MG63 (cell line): ENCODE results near the gene LRBA. TPM values are rescaled to one million over a fixed set of nuclear protein-coding genes. Genes with fewer than 3 reads are reported as not detected.

Experiments
- DNase-seq: peaks from one replicate; pipeline ENCODE4 v3.0.0-alpha.2; 2020
- H3K27me3 ChIP-seq: fragments of 250-450 bp; sonication (Bioruptor Pico); 2 replicates; pipeline ENCODE4 v1.5.1; 2020; ENCODE audit warnings: mild to moderate bottlenecking, moderate library complexity
- H3K36me3 ChIP-seq: fragments of 250-450 bp; sonication (Bioruptor Pico); 2 replicates; pipeline ENCODE4 v1.5.1; 2020; ENCODE audit warnings: mild to moderate bottlenecking, moderate library complexity
- H3K4me3 ChIP-seq: fragments of 250-450 bp; sonication (Bioruptor Pico); 2 replicates; pipeline ENCODE4 v1.5.1; 2020; ENCODE audit warnings: mild to moderate bottlenecking, moderate library complexity
- H3K9me3 ChIP-seq: fragments of 250-450 bp; sonication (Bioruptor Pico); 2 replicates; pipeline ENCODE4 v1.5.1; 2020; ENCODE audit warnings: mild to moderate bottlenecking, moderate library complexity
- total RNA-seq: library from RNA; depleted of rRNA; stranded (reverse); fragments of >200 nt; shearing (Covaris generic); gene quantifications from 2 replicates; pipeline ENCODE4 v1.2.3, GENCODE V29; 2014; ENCODE audit warnings: low replicate concordance

LRBA gene
- total RNA-seq, 1 experiment from 2014 or later, result 4.7 TPM

DNA sequence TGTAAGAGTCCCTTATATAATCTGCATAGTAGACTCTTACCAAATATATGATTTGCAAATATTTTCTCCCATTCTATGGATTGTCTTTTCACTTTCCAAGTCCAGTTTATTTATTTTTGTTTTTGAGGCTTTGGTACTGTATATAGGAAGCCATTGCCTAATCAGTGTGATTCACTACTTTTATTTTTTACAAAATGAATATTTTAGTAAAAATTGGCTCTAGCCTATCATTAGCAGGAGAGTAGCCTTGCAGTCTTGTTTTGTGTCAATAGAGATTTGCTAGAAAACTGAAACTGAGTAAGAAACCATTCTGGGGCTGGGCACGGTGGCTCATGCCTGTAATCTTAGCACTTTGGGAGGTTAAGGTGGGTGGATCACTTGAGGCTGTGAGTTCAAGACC, 633.1 kb downstream of the LRBA start:
- no peaks in the 10 kb centered on the region for H3K9me3 ChIP-seq
- H3K36me3 ChIP-seq, result no peaks in the 10 kb centered on the region
- DNase-seq, result no peak
- H3K27me3 ChIP-seq, result no peaks in the 10 kb centered on the region
- no peak overlapping the region for H3K4me3 ChIP-seq

- no peak overlapping the region for H3K4me3 ChIP-seq
- no peaks in the 10 kb centered on the region for H3K36me3 ChIP-seq
- DNase-seq, result no peak
- H3K27me3 ChIP-seq, result no peaks in the 10 kb centered on the region
- no peaks in the 10 kb centered on the region for H3K9me3 ChIP-seq
These were observed 633.5 kb downstream of the LRBA start for GRCh38 chr4:150381609-150382008.

DNA sequence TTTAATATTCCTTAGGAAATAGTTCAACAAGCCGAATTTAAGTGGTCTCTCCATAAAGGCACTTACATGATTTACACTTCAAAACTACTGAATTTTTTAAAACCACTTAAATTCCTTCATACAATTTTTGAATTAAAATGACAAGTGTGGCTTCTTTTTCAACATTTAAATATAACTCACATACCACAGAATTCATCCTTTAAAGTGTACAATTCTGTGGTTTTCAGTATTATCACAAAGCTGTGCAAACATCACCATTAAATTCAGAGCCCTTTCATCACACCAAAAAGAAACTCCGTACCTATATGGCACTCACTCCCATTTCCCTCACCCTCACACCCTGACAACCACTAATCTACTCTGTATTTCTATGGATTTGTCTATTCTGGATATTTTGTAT, 634.0 kb downstream of the LRBA start:
- H3K4me3 ChIP-seq, result no peak overlapping the region
- DNase-seq, result no peak
- H3K36me3 ChIP-seq, result no peaks in the 10 kb centered on the region
- H3K27me3 ChIP-seq, result no peaks in the 10 kb centered on the region
- no peaks in the 10 kb centered on the region for H3K9me3 ChIP-seq

- Histone ChIP-seq H3K36me3 (no peaks in the 10 kb centered on the region), H3K4me3 (no peak overlapping the region), H3K27me3 (no peaks in the 10 kb centered on the region), H3K9me3 (no peaks in the 10 kb centered on the region)
- no peak for DNase-seq
These were observed 635.6 kb downstream of the LRBA start for GRCh38 chr4:150379454-150379853.

DNA sequence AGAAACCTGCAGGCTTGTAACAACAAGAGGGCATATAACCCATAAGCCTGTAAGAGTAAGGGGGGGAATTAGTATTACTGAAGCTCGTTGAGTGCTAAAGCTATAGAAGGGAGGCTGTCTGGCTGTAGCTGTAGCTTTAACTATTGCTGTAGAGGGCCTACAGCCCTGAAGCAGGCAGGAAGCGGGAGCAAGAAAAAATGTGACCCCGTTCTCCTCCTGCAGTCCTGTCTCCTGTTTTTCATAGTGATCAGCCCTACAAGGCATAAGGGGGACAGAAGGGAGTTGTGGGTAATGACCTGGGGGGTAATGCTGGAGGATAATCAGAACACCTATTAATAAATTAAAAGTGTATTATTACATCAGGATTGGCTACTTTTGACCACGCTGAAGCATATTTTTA, 640.1 kb downstream of the LRBA start:
- no peak for DNase-seq
- Histone ChIP-seq H3K9me3 (no peaks in the 10 kb centered on the region), H3K4me3 (no peak overlapping the region), H3K27me3 (no peaks in the 10 kb centered on the region), H3K36me3 (no peaks in the 10 kb centered on the region)

DNA sequence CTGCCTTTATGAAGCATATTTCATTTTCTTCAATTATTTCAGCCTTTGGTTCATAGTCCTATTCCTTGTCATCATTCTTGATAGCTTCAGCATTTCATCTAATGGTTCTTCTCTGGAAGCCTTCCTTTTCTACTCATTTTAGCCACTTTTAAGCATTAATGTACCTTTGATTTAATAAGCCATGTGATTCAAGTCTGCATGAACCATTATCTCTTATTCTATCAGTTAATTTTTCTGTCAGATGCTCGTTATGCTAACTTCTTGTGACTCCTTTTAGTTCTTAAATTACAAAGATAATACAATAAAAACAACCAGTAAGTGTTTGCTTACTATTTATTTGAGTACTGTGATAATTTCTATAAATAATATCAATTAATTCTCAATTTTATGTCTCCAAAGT, 643.2 kb downstream of the LRBA start:
- H3K36me3 ChIP-seq, result no peaks in the 10 kb centered on the region

GRCh38 chr4:150369434-150370380, 645.4 kb downstream of the LRBA start:
- no peak for DNase-seq
- Histone ChIP-seq H3K36me3 (no peaks in the 10 kb centered on the region), H3K4me3 (no peak overlapping the region), H3K27me3 (no peaks in the 10 kb centered on the region), H3K9me3 (no peaks in the 10 kb centered on the region)

More for the DNA sequence above, 643.2 kb downstream of the LRBA start:
- Histone ChIP-seq H3K9me3 (no peaks in the 10 kb centered on the region), H3K4me3 (no peak overlapping the region), H3K27me3 (no peaks in the 10 kb centered on the region)
- no peak for DNase-seq

DNA sequence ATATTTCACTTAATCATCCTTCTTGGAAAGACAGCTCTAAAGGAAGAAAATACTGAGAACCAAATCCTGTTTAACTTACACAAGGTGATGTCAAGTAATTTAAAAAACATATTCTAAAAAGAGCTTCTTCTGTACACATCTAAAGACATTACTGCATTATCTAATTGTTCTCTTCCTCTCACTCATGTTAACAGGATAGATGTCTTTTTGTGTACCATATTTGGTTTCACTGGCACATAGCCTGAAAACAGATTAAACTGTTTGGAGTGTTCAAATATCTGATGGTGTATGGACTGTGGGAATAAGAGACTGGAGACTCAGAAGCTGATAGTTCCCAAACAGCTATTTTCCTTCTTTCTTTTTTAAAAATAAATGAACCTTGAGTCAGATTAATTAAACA, 646.4 kb downstream of the LRBA start:
- no peaks in the 10 kb centered on the region for H3K27me3 ChIP-seq
- no peak for DNase-seq
- H3K4me3 ChIP-seq, result no peak overlapping the region
- H3K9me3 ChIP-seq, result no peaks in the 10 kb centered on the region
- H3K36me3 ChIP-seq, result no peaks in the 10 kb centered on the region

GRCh38 chr4:150367326-150367725, 647.8 kb downstream of the LRBA start:
- H3K9me3 ChIP-seq, result no peaks in the 10 kb centered on the region

GRCh38 chr4:150366487-150366999, 648.5 kb downstream of the LRBA start:
- no peaks in the 10 kb centered on the region for H3K9me3 ChIP-seq

More at GRCh38 chr4:150367326-150367725, 647.8 kb downstream of the LRBA start:
- Histone ChIP-seq H3K36me3 (no peaks in the 10 kb centered on the region), H3K27me3 (no peaks in the 10 kb centered on the region), H3K4me3 (no peak overlapping the region)
- no peak for DNase-seq

DNA sequence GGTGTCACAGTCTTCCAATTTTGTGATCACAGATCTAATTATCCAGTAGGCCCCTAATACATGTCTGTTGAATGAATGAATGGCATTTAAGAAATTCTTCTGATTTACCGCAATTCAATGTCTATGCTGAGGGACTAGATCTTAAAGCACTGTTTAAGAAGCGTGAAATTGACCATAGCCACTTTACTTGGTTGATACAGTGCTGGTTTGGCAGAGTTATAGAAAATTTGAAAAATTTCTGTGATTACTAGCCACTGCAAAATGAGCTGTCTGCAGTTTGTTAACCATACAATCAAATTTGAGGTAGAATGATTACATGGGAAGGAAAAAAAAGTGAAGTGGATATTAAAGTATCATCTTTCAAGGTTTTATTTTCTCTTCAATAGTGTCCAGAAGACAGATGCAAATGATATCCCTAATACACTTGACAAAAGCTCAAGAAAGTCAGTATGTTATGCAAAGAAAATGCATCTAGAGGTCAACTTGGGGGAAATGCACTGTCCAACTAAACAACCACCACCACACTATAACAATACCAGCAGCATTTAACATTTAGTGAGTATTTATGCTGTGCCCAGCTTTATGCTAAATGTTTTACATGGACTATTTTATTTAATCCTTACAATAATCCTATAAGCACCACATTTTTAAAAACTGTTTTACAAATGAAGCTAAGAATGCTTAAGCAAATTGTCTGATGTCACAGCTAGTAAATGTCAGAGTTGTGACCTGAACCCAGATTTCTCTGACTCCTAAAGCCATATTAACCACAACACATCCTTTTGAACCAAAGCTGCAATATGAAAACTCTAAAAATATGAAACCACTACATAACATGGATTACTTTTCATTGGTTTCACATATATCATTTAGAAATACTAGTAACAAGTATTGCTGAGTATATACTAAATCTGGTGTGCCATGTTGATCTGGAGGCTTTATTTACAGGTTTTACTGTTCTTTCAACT, 651.1 kb downstream of the LRBA start:
- H3K27me3 ChIP-seq, result no peaks in the 10 kb centered on the region
- no peaks in the 10 kb centered on the region for H3K9me3 ChIP-seq
- H3K4me3 ChIP-seq, result no peak overlapping the region
- H3K36me3 ChIP-seq, result no peaks in the 10 kb centered on the region
- DNase-seq, result no peak

More at GRCh38 chr4:150366487-150366999, 648.5 kb downstream of the LRBA start:
- DNase-seq, result no peak
- Histone ChIP-seq H3K27me3 (no peaks in the 10 kb centered on the region), H3K4me3 (no peak overlapping the region), H3K36me3 (no peaks in the 10 kb centered on the region)

GRCh38 chr4:150358691-150359090, 656.4 kb downstream of the LRBA start:
- Histone ChIP-seq H3K36me3 (no peaks in the 10 kb centered on the region), H3K27me3 (no peaks in the 10 kb centered on the region), H3K4me3 (no peak overlapping the region), H3K9me3 (no peaks in the 10 kb centered on the region)
- no peak for DNase-seq

GRCh38 chr4:150357829-150358228, 657.3 kb downstream of the LRBA start:
- no peak overlapping the region for H3K4me3 ChIP-seq
- DNase-seq, result no peak
- H3K36me3 ChIP-seq, result no peaks in the 10 kb centered on the region
- H3K9me3 ChIP-seq, result no peaks in the 10 kb centered on the region
- no peaks in the 10 kb centered on the region for H3K27me3 ChIP-seq

DNA sequence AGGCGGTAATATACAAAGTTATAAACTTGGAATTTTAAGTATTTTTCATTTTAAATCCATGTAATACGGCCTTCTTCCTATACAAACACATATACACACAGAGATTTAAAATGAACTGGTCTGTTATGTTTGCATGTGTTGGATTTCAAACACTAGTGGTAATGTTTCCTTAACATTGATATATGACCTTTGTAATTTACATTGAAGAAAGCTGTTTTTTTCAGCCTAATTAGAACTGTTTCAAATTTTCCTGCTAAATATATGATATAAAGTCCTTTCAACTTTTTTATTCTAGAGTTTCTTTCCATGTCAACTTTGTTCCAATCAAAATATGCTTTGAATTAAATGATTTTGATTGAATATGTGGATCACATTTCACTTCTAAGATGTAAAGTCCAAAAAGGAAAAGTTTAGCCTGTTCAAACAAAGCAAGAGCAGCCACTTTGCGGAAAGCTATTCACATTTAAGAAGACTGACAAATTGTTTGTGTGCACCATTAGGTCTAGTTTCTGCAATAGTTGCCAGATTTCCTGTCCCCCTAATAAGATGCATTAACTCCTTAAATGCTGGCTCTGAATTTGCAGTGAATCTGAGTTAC, 659.1 kb downstream of the LRBA start:
- no peak for DNase-seq
- H3K36me3 ChIP-seq, result no peaks in the 10 kb centered on the region
- H3K4me3 ChIP-seq, result no peak overlapping the region
- no peaks in the 10 kb centered on the region for H3K9me3 ChIP-seq
- no peaks in the 10 kb centered on the region for H3K27me3 ChIP-seq

DNA sequence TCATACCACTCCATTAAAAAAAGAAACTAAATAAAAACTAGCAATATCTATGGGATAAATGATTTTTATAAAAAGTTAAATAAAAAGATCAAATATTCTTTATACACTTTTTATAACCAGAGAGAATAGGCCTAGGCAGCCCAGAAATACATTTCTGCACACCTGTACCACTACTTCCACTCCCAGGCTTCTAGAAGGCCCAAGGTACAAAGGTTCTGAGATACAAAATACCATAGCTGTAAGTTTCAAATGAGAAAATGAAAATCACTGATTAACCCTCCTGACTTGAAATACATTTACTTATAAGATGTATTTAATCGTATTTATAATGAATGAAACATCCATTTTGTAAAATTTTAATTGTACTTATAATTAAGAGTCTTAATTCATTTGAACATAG, 659.7 kb downstream of the LRBA start:
- DNase-seq, result no peak
- Histone ChIP-seq H3K9me3 (no peaks in the 10 kb centered on the region), H3K36me3 (no peaks in the 10 kb centered on the region), H3K27me3 (no peaks in the 10 kb centered on the region), H3K4me3 (no peak overlapping the region)

DNA sequence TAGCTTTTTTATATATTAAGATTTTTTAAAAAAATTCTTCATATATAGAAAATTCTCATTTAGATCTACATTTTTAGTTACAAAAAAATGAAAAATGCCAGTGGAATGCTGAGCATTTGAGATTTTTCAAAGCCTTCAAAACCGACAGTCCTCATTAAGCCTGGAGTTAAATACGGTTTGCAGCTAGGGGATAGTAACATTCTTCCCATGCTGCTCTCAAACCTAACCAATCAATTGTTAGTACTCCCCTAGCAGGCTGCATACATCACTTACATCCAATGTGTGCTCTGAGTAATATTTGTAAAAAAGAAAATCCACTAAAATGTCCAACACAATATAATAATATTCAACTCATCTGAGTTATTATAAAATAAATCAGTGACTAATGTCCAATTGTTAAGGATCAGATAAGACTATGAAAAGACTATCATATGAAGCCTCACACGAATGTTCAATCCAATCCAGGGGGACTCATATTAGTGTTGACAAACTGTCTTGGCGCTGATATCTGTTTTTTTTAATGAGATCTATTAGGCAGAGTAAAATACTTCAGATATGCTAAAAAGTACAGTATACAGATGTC, 660.8 kb downstream of the LRBA start:
- Histone ChIP-seq H3K36me3 (no peaks in the 10 kb centered on the region), H3K9me3 (no peaks in the 10 kb centered on the region), H3K27me3 (no peaks in the 10 kb centered on the region), H3K4me3 (no peak overlapping the region)
- no peak for DNase-seq
